RKO (cell line): ENCODE measurements around the gene DCDC1.
"Not testable (repeated sequence)": the region's sequence is repeated elsewhere in the genome, so short reads cannot be mapped to it uniquely, and the experiment has no call there.

Source experiments
- DNase-seq: peaks from one replicate; pipeline ENCODE4 v3.0.0-alpha.2; 2016; ENCODE audit warnings: low spot score

DCDC1 gene

GRCh38 chr11:31328697-31329096 lies 40.8 kb downstream of the DCDC1 start:
- no peak for DNase-seq

- DNase-seq, result no peak
Observed at GRCh38 chr11:31327417-31327816, 42.1 kb downstream of the DCDC1 start.

GRCh38 chr11:31326470-31327148 lies 42.9 kb downstream of the DCDC1 start:
- DNase-seq, result no peak

DNA sequence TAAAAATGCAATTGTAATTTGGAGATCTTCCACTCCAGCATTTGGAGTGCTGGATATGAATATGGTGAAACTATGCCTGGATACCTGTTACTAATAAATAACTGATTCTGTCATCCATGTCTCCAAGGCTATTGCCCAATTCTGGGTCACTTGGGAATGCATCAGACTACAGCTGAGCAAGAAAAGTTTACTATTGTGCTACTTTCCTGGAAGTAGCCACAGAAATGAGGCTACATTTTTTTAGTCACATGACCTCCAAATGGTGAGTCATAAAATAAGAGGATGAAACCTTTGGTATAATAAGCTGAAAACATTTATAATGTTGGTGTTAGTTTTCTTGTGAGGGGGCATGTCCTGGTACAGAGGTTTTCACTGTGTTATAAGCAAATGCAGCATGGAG lies 44.4 kb downstream of the DCDC1 start:
- DNase-seq, result peak; percentile 57

DNA sequence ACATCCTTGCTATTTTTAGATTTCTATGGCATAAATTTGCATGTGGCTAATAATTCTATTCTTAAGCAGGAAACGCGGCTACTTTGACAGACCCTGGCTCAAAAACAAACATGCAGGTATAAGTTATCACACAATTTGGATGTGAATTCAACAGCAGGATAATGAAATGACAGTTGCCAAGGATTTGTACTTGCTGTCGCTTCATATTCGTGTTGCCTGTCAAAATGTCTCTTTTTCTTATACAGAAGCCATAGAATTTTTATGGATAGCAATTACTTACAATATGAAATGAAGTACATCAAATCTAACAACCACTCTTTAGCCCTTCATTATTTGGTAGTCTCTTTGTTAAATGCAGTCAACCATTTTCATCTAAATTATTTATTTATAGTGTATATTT lies 46.4 kb downstream of the DCDC1 start:
- no peak for DNase-seq

GRCh38 chr11:31321494-31321893 lies 48.0 kb downstream of the DCDC1 start:
- DNase-seq, result not testable (repeated sequence)

GRCh38 chr11:31303644-31304180 lies 65.8 kb downstream of the DCDC1 start:
- DNase-seq, result no peak

DNA sequence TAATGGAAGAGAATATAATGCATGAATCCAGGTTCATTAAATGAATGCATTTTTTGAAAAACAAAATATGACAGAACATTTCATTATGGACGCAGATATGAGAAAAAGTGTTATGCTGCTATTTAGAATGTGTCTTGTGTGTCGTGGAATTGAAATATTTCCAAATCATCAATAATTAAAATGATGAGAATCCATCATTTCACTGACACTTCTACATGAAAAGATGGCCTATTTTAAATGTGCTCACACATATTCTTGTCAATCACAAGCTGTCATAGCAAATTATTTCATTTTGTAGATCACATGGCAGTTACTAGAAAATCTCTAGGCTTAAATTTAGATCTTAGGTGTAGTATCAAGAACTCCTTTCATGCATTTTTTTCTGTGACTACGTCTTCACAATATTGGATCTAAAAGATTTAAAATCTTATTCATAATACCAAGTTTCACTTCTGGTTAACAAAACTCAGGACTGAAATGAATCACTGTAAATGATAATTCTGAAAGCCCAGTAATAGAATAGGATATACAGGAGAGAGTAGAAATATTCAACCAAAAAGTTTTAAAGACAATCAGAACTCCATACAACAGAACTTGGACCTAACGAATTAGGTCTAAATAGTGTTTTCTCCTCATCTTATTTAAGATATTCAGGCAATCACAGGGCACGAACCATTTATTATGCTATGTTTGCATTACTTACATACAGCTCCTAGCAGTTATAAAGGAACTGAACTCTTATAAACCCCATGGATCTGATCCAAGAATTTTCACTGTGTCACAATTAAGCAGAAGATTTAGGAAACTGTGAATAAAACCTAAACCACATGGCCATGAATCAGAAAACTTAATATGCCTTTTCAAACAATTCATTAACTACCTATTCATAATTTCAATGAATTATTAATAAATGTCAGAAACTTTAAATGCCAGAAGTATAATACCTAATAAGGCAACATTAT lies 67.7 kb downstream of the DCDC1 start:
- DNase-seq, result no peak

- no peak for DNase-seq
Observed at GRCh38 chr11:31295308-31295707, 74.2 kb downstream of the DCDC1 start.

DNA sequence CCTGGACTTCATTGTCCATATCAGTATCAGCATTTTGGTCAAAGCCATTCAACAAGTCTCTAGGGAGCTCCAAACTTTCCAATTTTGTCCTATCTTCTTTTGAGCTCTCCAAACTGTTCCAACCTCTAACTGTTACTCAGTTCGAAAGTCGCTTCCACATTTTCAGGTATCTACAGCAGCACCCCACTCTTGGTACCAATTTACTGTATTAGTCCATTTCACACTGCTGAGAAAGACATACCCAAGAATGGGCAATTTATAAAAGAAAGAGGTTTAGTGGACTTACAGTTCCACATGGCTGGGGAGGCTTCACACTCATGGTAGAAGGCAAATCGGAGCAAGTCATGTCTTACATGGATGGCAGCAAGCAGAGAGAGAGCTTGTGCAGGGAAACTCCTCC lies 96.0 kb downstream of the DCDC1 start:
- not testable (repeated sequence) for DNase-seq

DNA sequence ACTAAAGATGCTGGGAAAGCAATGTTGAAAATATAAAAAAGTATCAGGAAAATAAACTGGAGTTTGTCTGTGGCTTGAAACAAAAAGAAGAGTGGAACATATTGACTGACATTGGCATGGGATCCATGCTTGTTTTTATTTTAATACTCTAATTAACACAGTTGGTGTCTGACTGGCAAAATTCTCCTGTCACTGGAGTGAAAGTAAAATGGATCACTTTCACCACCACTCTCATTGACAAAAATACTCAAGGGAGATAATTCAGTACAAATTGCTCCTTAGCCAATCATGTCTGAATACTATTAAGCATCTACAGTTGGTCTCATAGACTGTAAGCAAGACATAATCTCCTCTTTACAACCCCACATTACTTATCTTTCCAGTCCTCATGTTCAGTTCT lies 101.8 kb downstream of the DCDC1 start:
- DNase-seq, result no peak

GRCh38 chr11:31264834-31265233 lies 104.7 kb downstream of the DCDC1 start:
- DNase-seq, result no peak

GRCh38 chr11:31262761-31263160 lies 106.8 kb downstream of the DCDC1 start:
- DNase-seq, result peak; percentile 22

DNA sequence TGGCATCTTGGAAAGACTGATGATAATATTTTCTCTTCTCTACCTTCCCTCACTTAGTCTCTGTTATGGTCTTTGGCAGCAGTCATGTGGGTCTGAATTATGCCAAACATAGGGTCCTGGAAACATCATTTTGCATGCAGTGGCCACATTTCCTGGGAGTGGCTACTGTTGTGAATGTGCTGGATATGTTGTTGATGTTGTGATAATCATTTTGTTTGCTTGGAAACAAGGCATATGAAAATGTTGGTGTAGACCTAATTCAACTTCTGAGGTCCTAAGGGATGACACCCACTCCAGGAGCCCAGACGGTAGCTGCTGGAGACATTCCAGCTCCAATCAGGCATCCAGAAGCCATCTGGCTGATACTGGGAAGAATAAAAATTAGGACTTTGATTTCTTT lies 109.7 kb downstream of the DCDC1 start:
- no peak for DNase-seq

DNA sequence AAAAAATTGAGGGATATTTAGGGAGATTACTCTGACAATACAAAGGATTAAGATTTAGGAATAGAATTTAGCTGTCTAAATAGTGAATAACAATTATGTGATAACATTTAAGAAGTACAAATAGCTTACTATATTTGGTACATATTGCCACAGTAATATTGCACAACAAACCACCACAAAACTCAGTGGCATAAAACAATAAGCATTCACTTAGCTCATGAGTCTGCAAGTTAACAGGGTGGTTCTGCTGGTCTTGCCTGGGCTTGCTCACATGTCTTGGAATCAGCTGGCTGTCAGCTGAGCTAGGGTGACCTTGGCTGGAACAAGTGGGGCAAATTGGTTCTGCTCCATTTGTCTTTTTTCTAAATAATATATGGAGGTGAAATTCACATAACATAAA lies 115.1 kb downstream of the DCDC1 start:
- DNase-seq, result no peak

DNA sequence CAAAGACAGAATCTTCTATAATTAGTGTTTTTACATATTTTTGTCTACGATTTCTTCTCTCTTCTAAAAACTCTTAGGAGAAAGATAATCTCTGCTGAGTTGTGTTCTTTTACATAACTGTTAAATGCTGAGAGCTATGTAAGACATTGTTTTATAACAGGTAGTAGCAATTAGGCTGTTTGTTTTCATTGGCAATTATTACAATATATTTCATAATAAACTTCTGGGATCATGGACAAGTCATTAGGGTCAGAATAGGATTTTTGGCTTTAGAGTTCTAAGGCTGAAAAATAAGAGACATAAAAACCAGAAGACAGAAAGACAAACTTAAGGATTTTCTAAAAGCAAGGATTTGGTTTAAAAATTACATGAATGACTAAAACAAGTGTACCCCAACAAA lies 120.8 kb downstream of the DCDC1 start:
- no peak for DNase-seq

DNA sequence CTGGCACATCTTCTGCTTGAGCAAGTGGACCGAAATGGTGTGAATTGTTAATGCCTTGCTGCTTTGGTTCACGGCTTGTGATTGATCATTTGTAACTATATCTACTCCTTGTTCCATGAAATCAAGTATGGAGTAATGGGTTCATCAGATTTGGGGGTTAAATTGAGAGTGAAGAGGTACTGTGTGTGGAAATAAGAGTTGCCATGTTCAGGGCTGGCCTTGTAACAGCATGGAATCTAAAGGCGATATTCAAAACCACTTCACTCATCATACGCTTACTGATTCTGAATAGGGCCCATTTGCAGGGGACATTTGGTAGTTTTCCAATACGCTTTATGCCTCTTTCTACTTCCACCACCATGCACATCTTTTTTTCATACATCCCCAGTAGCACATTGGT lies 122.2 kb downstream of the DCDC1 start:
- DNase-seq, result no peak

- DNase-seq, result no peak
Observed at GRCh38 chr11:31246451-31247165, 122.9 kb downstream of the DCDC1 start.

DNA sequence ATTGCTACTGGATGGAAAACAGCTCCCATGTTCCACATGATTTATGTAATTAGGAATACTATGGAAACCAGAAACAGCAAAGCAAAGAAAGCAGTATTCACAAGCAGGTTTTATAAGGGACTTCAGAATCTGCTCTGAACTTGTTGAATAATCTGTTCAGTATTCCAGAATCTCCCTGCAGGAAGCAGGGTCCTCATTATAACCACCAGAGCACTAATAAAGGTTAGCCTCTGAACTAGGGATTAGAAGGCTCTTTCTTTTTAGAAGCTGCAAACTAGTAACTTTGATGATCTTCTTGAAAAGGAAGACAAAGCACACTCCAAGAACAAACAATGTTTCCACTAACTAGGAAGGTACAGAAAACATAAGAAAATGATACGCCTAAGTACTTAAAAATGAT lies 125.8 kb downstream of the DCDC1 start:
- DNase-seq, result no peak

DNA sequence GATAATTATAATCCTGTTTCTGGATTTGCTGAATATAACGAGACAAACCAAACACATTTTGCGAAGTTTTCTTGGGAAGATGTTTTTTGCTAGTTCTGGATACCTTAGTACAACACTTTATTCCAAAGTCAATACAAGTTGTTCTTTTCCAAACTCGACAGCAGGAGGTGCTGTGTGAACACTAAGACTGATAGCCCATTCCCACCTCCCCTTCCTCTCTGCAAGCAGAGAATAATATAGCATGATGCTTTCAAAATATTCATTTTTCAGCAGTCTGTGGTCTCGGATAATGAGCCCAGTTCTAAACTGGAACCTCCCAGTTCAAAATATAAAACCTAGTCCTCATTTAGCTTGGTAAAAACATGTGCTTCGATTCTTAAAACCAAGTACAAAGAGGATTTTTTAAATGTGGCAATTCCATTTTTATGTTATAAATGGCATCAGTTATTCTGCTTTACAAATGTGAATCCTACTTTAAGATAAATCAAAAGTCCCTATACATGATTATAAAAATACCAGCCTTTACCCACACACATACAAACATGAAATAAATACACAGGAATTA lies 129.1 kb downstream of the DCDC1 start:
- peak; percentile 54 for DNase-seq

DNA sequence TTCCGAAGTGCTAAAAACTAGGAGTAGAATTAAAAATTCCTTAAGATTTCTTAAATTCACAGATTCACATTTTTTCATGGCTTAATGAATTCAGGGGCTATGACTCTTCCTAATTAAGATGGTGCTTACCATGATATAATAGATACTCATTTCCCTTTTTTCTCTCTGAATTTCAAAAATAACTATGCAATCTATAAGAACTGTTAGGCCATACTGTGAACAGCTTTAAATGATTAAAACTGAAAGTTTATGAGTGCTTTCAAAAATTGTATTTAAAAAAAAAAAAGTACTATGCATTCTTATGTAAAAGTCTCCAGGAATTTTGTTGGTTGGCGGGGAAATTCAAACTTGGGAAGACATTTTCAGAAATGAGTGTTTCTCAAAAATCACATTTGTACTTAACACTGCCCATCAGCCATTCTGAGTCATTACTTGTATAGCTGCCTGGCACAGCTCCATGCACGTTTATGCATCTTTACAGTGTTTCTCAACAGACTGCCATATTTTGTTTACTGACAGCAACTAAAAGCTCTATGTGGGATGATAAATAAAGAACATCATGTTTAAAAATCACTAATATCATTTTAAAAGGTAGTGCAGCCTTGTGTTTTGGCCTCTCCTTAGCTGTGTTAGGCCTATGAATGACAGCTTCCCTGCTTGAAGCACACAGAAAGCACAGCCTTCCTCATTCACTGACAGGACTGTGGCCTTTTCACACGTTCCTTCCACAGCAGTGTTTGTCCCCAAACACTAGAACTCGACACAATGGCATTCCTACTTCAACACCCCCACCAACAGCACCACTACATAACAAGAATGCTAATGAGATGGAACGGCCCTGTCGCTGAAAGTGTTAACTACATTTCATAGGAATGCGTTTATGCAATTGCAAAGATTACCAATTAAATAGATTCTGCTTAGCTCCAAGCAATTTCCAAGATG lies 131.4 kb downstream of the DCDC1 start:
- DNase-seq, result peak; percentile 29
